ENCODE data around the gene EFHC1.
A peak's percentile ranks its signal among the peaks of the same experiment; 100 is the strongest.
"Not testable (repeated sequence)": the region's sequence is repeated elsewhere in the genome, so short reads cannot be mapped to it uniquely, and the experiment has no call there.

The EFHC1 gene

DNA sequence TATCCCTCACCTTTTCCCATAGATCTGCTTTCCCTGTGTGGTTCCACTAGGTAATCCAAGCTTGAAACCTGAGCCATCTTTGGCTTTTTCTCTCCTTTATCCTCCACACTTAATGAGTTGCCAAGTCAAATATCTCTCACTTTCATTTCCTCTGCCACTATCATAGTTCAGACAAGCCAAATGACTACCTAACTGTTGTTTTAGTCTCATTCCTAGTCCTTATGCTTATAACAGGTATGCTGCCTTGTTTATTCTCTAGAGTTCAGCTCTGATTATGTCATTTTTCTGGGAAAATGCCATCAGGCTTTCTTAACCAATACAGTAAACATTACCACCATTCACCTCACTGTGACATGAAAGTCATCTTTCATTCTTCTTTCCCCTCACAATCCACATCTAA is 6.5 kb downstream of the EFHC1 start:
- no peak overlapping the region for H3K4me3 ChIP-seq (replicated peaks; ENCODE audit: low read depth, low read length)
- TF ChIP-seq, protein P1, sequence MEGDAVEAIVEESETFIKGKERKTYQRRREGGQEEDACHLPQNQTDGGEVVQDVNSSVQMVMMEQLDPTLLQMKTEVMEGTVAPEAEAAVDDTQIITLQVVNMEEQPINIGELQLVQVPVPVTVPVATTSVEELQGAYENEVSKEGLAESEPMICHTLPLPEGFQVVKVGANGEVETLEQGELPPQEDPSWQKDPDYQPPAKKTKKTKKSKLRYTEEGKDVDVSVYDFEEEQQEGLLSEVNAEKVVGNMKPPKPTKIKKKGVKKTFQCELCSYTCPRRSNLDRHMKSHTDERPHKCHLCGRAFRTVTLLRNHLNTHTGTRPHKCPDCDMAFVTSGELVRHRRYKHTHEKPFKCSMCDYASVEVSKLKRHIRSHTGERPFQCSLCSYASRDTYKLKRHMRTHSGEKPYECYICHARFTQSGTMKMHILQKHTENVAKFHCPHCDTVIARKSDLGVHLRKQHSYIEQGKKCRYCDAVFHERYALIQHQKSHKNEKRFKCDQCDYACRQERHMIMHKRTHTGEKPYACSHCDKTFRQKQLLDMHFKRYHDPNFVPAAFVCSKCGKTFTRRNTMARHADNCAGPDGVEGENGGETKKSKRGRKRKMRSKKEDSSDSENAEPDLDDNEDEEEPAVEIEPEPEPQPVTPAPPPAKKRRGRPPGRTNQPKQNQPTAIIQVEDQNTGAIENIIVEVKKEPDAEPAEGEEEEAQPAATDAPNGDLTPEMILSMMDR (IDR thresholded peaks at IDR 0.05; ENCODE audit: low read depth, low read length, missing control alignments), result no peak
- no peak for DNase-seq (ENCODE audit: extremely low read depth, low read depth)

DNA sequence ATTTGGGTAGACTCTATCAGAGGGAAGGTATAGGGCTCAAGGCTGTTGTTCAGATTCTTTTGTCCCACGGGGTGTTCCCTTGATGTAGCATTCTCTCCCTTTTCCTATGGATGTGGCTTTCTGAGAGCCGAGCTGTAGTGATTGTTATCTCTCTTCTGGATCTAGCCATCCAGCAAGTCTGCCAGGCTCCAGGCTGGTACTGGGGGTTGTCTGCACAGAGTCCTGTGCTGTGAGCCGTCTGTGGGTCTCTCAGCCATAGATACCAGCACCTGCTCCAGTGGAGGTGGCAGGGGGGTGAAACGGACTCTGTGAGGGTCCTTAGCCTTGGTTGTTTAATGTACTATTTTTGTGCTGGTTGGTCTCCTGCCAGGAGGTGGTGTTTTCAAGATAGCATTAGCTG is 13.2 kb downstream of the EFHC1 start:
- not testable (repeated sequence) for DNase-seq (ENCODE audit: extremely low read depth, low read depth)

GRCh38 chr6:52435345-52435744 is 15.2 kb downstream of the EFHC1 start:
- TF ChIP-seq, protein P1 (IDR thresholded peaks at IDR 0.05; ENCODE audit: low read depth, low read length, missing control alignments), result no peak
- DNase-seq (ENCODE audit: extremely low read depth, low read depth), result no peak
- H3K4me3 ChIP-seq (replicated peaks; ENCODE audit: low read depth, low read length), result no peak overlapping the region

More for the DNA sequence above, 13.2 kb downstream of the EFHC1 start:
- not testable (repeated sequence) for H3K4me3 ChIP-seq (replicated peaks; ENCODE audit: low read depth, low read length)

- TF ChIP-seq, protein P1 (IDR thresholded peaks at IDR 0.05; ENCODE audit: low read depth, low read length, missing control alignments), result no peak
- no peak overlapping the region for H3K4me3 ChIP-seq (replicated peaks; ENCODE audit: low read depth, low read length)
- no peak for DNase-seq (ENCODE audit: extremely low read depth, low read depth)
Observed at GRCh38 chr6:52438926-52439325, 18.8 kb downstream of the EFHC1 start.

- DNase-seq (ENCODE audit: extremely low read depth, low read depth), result peak; percentile 4
- TF ChIP-seq, protein P1 (IDR thresholded peaks at IDR 0.05; ENCODE audit: low read depth, low read length, missing control alignments), result no peak
- no peak overlapping the region for H3K4me3 ChIP-seq (replicated peaks; ENCODE audit: low read depth, low read length)
Observed at GRCh38 chr6:52454556-52454955, 34.4 kb downstream of the EFHC1 start.

DNA sequence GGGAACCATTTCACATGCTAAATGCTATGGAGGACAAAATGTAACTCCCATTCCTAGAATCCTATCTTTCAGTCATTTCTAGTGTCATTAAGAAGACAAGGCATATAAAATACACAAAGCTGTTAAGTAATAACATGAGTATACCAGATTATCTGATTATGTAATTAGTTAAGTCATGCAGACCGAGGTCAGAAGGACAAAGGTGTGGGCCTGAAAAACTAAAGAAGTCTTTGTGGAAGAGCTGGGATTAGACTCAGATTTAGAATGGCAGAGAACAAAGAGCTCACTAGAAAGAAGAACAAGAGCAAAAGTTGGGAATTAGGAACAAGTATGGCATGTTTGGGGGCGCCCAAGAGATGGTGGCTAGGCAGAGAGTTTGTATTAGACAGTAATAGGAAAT is 37.0 kb downstream of the EFHC1 start:
- TF ChIP-seq, protein P1 (IDR thresholded peaks at IDR 0.05; ENCODE audit: low read depth, low read length, missing control alignments), result no peak
- no peak for DNase-seq (ENCODE audit: extremely low read depth, low read depth)
- no peak overlapping the region for H3K4me3 ChIP-seq (replicated peaks; ENCODE audit: low read depth, low read length)

DNA sequence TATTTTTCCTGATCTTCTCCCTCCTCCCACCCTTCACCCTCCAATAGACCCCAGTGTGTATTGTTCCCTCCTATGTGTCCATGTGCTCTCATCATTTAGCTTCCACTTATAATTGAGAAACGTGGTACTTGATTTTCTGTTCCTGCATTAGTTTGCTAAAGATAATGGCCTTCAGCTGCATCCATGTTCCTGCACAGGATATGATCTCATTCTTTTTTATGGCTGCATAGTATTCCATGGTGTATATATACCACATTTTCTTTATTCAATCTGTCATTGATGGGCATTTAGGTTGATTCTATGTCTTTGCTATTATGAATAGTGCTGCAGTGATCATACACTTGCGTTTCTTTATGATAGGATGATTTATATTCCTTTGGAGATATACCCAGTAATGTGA is 41.1 kb downstream of the EFHC1 start:
- not testable (repeated sequence) for DNase-seq (ENCODE audit: extremely low read depth, low read depth)

DNA sequence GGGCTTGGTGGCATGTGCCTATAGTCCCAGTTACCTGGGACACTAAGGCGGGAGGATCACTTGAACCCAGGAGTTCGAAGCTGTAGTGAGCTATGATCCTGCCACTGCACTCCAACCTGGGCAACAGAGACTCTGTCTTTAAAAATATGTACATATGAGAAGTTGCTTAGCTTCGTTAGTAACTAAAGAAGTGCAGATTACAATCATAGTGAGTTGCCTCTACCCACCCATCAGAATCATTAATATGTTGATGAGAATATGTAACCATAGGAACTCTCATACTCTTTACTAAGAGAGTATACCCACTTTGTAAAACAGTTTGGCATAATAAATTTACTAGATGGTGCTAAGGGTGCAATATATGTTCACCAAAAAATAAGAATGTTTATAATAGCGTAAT is 54.0 kb downstream of the EFHC1 start:
- TF ChIP-seq, protein P1 (IDR thresholded peaks at IDR 0.05; ENCODE audit: low read depth, low read length, missing control alignments), result no peak
- DNase-seq (ENCODE audit: extremely low read depth, low read depth), result no peak
- no peak overlapping the region for H3K4me3 ChIP-seq (replicated peaks; ENCODE audit: low read depth, low read length)

More for the DNA sequence above, 41.1 kb downstream of the EFHC1 start:
- not testable (repeated sequence) for H3K4me3 ChIP-seq (replicated peaks; ENCODE audit: low read depth, low read length)

Data from HFF-Myc (cell line).